ENCODE measurements around the gene MED13L.

The MED13L gene

DNA sequence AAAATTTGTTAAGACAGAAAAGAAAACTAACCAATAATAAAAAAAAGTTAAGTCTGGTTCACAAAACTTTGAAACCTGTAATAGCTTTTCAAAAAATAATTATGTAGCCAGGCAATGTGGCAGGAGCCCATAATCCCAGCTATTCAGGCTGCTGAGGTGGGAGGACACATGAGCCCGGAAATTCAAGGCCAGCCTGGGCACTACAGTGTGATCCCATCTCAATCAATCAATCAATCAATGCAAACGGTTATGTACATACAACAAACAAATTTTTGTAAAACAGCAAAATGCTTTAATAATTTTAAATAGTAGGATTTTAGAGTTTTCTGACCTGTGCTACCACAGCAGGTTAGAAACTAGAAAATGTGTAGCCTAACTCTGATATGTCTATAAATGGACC lies 152.4 kb downstream of the MED13L start:
- DNase-seq = no peak

DNA sequence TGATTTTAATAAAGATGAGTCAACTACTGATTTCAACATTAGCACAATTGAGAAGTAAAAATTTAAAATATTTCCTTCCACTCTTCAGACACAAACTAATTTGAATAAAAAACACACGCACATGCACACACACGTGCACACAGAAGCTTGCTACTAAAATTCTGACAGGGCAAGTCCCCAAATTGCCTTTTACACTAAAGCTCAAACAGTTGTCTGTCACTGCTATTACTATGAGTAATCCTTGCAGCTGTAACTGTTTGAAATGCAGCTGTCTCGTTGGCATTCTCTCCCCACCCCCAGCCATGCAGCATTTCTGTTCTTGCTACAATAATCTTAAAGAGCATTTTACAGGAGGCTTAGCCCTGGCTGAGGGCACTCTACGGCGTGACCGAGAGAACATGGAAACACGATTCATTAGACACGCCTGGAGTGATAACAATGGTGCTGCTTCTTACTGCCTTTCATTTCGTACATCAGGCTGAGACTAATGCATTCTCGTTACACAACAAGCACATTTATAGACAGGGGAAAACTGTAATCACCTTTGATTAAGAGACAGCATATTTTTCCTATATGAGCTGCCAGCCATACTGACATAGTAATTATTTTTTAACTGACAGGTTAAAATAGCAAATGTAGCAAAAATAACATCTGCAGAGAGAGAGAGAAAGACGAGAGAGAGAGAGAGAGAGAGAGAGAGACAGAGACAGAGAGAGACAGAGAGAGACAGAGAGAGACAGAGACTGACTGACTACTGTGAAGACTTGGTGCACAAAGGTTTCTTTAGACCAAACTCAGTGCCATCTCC lies 153.8 kb downstream of the MED13L start:
- no peak for DNase-seq

GRCh38 chr12:116122628-116123027 lies 154.9 kb downstream of the MED13L start:
- no peak for DNase-seq

- no peak for DNase-seq
These were observed 156.0 kb downstream of the MED13L start for GRCh38 chr12:116121453-116121871.

GRCh38 chr12:116116650-116117424 lies 160.7 kb downstream of the MED13L start:
- no peak for DNase-seq

GRCh38 chr12:116113398-116114130 lies 163.9 kb downstream of the MED13L start:
- no peak for DNase-seq

DNA sequence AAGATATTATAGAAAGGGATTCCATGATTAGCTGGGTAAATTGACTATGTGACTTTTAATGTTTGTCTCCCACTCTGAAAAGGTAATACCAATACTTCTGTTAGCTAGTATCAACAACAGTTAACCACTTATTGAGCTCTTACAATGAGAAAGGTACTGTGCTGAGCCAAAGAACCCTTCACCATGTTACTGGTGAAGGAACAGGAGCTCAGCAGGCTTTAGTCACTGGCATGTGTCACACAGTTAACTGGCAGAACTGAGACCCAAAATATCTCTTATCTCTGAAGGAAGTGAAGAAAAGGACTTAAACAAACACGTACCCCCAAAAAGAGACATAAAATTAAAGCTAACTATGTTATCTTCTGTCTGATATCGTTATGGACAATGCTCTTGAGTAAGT lies 170.6 kb downstream of the MED13L start:
- DNase-seq = no peak

- DNase-seq = no peak
These were observed 173.2 kb downstream of the MED13L start for GRCh38 chr12:116104167-116104767.

GRCh38 chr12:116101991-116102390 lies 175.5 kb downstream of the MED13L start:
- DNase-seq = no peak

DNA sequence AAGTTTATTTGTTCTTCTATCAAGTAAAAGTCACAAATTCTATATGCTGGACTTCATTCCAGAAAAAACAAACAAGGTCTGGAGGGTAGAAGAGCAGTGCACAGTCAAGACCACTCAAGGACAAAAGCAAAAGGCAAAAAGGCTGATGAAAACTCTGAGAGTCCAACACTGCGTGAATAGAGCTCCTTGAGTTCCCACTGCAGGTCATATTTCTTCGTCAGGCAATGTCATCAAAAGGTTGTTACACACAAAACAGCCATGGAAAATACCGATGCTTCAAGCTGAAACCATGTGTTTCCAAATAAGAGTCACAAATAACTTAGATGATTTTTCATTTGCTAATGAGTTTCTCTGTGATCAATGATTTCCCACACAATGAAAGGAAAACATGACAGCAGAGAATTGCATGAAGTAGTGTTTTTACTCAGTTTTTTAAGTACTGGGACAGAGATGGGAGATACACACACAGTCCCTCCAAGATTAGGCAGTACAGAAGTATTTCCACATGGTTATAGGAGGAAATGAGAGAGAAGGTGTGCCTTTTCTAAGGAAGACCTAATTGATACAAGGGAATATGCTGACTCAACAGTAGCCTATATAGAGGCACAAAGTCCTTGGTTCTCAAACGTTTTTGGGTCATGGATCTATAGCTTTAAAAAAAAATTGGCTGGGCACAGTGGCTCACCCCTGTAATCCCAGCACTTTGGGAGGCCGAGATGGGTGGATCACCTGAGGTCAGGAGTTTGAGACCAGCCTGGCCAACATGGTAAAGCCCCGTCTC lies 177.7 kb downstream of the MED13L start:
- DNase-seq = no peak

DNA sequence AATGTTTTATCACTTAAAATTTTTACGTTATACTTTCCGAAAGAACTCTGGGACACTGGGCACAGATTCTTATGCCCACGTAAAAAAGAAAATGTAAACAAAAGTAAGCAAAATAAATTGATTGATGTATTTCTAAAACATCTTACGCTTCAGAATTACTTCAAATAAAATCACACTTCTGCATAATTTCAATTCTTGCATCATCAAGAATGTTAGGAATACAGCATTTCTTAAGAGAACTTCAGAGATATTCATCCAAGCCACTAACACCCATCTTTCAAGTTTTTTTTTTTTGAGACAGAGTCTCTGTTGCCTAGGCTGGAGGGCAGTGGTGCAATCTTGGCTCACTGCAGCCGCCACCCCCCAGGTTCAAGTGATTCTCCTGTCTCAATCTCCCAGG lies 180.6 kb downstream of the MED13L start:
- DNase-seq = no peak

- DNase-seq = no peak
These were observed 183.0 kb downstream of the MED13L start for GRCh38 chr12:116094475-116094874.

DNA sequence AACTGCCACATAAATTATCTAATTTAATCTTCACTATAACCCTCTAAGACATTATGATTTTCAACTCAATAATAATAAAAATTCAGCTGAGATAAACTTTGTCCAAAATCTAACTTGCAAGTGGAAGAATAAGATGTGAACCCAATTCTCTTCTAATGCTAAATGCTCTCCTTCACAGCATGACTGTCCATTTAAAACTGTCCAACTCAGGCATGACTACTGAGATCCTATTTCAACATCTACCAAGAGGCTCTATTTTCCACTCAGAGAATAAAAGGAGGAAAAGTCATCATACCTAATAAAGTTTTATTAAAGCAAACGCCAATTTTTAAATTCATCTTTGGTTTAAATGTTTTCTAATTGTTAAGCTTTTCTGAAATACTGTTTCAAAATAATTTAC lies 183.6 kb downstream of the MED13L start:
- DNase-seq = no peak

DNA sequence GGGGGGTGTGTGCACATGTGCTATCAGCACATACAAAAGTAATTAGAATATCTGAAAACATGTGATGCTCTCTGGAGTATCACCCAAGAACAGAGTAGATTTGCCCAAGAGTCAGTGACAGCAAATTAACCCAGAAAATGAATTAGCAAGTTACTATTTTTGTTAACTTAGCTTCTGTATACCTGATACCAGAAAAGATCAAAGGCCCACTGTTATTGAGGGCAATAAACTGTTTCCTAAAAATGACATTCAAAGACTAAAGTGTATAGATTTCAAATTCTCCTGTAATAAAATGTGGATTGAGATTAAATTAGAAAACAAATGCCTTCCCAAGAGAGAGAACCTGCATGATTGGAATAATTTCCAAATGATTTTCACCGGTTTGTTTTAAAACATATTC lies 184.7 kb downstream of the MED13L start:
- DNase-seq = no peak

DNA sequence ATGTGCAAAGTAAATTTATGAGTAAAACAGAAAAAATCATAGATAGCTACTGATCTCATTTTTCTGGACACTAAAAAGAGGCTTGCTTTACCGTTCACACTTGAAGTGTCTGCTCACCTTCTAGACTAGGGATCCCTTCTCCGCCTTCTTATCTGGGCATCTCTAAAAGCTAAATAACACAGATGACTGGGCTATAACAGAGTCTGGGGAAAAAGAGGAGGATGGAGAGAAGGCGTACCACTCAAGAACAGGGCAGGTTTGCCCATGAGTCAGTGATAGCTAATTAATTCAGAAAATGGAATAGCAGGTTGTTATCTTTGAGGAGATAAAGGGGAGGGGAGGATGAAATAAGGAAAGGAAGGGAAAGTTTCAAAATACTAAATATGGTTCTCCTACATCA lies 185.3 kb downstream of the MED13L start:
- DNase-seq = no peak

GRCh38 chr12:116091579-116091978 lies 185.9 kb downstream of the MED13L start:
- no peak for DNase-seq

DNA sequence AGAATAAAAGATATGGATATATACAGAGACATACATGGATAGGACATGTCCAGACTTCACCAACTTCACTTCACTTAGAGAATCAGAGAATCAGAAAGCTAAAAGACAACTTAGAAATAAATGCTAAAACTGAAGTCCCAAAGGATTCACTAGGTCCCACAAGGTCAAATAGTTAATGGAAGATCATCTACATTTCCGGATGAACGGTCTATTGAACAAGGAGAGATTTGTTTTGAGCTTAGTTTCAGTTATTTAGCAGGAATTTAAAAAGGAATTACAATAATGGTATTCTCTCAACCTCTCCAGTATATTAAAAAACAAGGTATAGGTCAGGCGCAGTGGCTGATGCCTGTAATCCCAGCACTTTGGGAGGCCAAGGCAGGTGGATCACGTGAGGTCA lies 187.0 kb downstream of the MED13L start:
- DNase-seq = no peak

GRCh38 chr12:116089080-116089479 lies 188.4 kb downstream of the MED13L start:
- no peak for DNase-seq

DNA sequence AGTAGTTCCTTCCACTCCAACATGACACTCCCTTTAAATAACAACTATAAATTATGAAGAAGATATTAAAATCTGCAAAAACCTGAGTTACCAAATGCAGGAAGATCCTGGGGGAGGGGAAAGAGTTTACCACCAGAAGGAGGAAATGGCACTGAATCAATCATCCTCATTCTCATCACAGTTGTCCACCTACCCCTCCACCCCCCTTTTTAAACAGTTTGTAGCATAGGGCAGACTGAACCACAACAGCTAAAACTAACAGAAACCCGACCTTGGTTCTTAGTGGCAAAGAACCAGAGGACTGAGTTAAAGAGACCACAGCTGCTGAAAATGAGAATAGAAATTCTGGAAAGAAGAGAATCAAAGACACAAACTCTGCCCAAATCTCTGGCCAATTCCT lies 189.5 kb downstream of the MED13L start:
- no peak for DNase-seq

GRCh38 chr12:116087399-116087798 lies 190.1 kb downstream of the MED13L start:
- no peak for DNase-seq

- DNase-seq = no peak
These were observed 197.1 kb downstream of the MED13L start for GRCh38 chr12:116080415-116080814.

DNA sequence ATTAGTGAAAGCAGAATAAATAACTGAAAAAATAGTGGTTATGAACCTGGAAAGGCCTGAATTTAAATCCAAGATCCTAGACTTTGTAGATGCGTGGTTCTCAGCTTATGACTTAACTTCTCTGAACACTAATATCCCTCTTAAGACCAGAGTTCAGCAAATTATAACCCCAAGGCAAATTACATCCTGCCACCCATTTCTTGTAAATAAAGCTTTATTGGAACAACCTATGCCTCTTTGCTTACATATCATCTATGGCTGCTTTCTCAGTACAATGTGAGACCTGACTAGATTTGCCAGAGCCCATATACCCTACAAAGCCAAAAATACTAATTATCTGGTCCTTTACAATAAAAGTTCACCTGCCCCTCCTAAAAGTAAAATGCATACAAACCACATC lies 199.1 kb downstream of the MED13L start:
- no peak for DNase-seq
